LNCaP clone FGC (cell line): Measurements from ENCODE around the gene CAP1.

ENCODE experiments used
- DNase-seq: peaks from one replicate; pipeline ENCODE4 v3.0.0-alpha.2; 2011; ENCODE audit warnings: low read depth
- H3K4me3 ChIP-seq: 2 replicates; pipeline ENCODE4 v1.5.1; 2011; ENCODE audit warnings: mild to moderate bottlenecking, low read depth, low read length, control low read depth
- CTCF ChIP-seq: IDR thresholded peaks from 2 replicates; pipeline ENCODE4 v1.5.1; 2012; ENCODE audit warnings: mild to moderate bottlenecking; ENCODE audit not compliant: control insufficient read depth, insufficient read depth; ENCODE audit errors: extremely low read depth

CAP1 gene

GRCh38 chr1:40072142-40072541 is 31.6 kb downstream of the CAP1 start:
- no peak for DNase-seq
- no peak overlapping the region for H3K4me3 ChIP-seq
- TF ChIP-seq CTCF: no peak

DNA sequence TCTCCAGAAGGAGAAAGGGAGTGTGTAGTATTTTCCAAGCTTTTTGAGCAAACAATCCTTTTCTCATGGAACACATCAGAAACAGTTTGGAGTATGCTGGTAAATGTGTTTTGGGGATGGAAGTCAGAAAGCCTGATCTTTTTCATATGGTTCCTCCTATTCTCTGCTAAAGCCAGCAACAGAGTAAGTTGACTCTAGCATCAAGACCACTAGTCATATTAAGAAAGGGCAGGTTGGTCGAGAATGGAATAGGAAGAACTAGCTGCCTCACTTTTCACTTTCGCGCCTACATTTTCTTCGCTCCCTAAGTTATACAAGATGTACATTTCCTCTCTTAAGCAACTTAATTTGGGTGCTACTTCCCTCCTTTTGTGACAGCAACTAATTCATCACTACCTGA is 32.5 kb downstream of the CAP1 start:
- no peak overlapping the region for H3K4me3 ChIP-seq
- TF ChIP-seq CTCF: no peak
- DNase-seq: no peak

- DNase-seq: no peak
- no peak for TF ChIP-seq CTCF
- H3K4me3 ChIP-seq: no peak overlapping the region
These were observed 34.7 kb downstream of the CAP1 start for GRCh38 chr1:40075266-40075665.

DNA sequence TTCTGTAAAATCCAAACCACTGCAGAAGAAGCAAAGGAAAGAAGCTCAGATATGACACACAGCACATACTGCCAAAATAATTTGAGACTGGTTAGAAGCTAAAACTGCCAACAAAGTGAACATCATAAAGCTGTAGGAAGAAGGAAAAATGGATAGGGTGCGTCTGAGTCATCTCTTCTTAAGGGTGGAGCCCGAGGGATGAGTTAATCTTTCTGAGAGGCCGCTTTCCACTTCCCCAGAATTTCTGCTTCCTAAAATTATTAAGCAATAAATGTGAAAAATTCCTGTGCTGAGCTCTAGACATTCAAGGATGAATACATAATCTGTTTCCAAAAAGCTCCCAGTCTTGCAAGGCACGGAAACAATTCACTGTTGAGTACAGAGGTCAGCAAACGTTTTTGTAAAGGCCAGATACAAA is 36.4 kb downstream of the CAP1 start:
- TF ChIP-seq CTCF: no peak
- no peak overlapping the region for H3K4me3 ChIP-seq
- no peak for DNase-seq

DNA sequence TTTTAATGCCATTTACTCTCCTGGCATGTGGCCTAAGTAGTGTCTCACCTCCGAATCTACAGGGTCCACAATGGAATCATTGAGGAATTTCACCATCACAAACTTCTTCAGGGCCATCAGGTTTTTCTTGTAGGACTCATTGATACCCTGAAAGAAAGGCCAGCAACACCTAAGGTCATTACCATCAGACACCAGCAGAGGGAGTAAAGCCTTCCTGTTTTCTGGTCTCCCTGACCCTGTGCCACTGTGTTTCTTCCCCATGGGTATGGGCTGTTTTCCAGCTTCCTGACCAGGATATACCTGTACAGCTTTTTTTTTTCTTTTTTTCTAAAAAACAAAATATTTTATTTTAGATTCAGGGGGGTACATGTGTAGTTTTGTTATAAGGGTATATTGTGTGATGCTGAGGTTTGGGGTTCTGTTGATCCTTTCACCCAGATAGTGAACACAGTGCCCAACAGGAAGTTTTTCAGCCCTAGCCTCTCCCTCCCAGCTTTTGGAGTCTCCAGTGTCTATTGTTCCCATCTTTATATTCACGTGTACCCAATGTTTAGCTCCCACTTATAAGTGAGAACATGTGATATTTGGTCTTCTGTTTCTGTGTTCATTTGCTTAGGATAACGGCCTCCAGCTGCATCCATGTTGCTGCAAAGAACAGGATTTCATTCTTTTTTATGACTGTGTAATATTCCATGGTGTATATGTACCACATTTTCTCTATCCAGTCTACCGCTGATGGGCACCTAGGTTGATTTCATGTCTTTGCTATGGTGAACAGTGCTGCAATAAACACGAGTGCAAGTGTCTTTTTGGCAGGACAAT is 38.2 kb downstream of the CAP1 start:
- TF ChIP-seq CTCF: peak; percentile 76
- H3K4me3 ChIP-seq: no peak overlapping the region
- no peak for DNase-seq

DNA sequence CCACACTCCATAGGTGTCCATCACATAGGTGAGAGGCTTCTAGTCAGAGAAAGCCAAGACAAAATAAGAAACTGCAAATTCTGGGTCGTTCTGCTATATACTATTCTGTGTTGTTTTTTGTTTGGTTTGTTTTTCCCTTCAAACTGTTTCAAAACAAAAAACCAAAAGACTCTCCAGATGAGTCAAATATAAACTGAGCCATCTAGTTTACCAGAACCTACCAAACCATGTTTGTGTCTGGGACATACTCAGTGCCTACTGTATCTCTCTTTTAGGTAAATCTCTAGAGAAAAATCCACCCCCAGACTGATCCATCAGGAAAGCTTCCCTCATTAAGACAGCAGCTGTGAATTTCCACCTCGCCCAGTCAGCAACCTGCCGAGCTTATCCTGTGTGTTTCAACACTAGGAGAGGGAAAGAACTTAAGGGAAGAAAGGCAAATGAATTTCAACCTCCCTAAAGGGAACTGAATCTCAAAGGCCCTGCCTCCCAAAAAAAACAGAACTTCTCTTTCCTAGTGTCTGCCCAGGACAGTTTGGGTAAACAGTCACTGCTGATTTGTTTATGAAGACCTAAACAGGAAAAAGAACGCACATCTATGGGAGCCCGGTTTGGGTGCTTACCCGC is 39.4 kb downstream of the CAP1 start:
- H3K4me3 ChIP-seq: no peak overlapping the region
- DNase-seq: no peak
- TF ChIP-seq CTCF: no peak
